Retinal pigment epithelial cell (primary cell): ENCODE data around the gene TP53AIP1.

Experiments used
- DNase-seq: peaks from one replicate; pipeline ENCODE4 v3.0.0-alpha.2; 2010; ENCODE audit warnings: low read depth
- H3K4me3 ChIP-seq: 2 replicates; pipeline ENCODE4 v1.5.1; 2011; ENCODE audit warnings: mild to moderate bottlenecking, low read length, control low read depth, moderate library complexity
- TF ChIP-seq, protein P1 (sequence below): conservative IDR thresholded peaks from 2 replicates; pipeline ENCODE4 v1.5.1; 2011; ENCODE audit warnings: low read depth, low read length, control low read depth, inconsistent platforms

TP53AIP1 gene

DNA sequence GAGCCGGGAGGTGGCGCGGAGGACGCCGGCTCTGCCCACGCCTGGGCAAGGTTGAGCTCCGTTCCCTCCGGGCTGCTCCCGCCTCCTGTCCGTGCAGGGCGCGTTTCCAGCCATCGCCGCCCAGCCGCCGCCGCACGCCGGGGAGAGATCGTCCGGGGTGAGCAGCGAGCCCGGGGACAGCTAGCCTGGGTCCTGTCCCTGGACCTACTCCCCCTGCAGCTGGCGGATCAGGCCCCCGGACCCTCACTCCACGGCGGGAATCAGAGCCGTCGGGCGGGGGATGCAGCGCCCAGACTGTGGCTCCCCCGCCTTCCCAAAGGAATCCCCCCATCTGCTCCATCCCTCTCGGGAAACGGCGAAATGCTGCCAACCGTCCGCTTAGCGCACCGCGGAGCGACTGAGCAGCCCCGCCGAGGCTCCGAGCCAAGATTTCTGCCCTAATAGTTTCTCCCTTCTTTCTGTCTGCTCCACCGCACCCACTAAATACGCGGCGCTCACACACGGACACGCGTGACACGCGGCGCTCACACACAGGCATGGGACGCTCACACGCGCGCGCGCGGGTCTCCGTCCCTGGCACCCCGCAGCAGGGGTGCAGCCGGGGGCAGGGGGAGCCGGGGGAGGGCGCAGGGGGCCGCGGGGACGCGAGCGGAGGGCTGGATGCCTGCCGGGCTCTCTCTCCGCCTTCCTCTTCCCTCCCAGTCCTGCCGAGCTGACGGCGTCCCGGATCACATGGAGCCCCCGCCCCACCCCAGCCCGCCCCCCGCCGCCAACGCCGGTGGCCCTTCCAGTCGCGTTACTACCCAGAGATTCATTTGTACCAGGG lies 51.9 kb downstream of the TP53AIP1 start, which contains the start of gene KCNJ5:
Gene KCNJ5, plus strand, starts transcription at position 814 of the 826 bp plus-strand sequence. CDS start 19,918 bp downstream, outside the sequence.
- H3K4me3 ChIP-seq, result peak within 1 kb of the TSS; percentile 51
- no peak for DNase-seq
- TF ChIP-seq, protein P1, sequence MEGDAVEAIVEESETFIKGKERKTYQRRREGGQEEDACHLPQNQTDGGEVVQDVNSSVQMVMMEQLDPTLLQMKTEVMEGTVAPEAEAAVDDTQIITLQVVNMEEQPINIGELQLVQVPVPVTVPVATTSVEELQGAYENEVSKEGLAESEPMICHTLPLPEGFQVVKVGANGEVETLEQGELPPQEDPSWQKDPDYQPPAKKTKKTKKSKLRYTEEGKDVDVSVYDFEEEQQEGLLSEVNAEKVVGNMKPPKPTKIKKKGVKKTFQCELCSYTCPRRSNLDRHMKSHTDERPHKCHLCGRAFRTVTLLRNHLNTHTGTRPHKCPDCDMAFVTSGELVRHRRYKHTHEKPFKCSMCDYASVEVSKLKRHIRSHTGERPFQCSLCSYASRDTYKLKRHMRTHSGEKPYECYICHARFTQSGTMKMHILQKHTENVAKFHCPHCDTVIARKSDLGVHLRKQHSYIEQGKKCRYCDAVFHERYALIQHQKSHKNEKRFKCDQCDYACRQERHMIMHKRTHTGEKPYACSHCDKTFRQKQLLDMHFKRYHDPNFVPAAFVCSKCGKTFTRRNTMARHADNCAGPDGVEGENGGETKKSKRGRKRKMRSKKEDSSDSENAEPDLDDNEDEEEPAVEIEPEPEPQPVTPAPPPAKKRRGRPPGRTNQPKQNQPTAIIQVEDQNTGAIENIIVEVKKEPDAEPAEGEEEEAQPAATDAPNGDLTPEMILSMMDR, result no peak

DNA sequence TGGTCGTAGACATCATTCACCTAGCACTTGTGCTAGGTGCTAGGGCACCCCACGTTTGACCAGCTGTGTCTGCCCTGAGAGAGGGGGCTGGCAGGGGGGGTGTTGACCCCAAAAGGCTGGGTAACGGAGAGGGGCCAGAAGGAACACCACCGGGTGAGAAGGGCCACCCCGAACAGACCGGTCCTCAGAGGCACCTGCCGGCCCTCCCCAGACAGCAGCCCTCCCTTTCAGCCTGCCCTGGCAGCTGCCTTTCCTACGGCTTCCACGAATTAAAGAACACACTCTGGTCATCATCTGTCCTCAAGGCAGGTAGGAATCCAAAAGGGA lies 52.5 kb downstream of the TP53AIP1 start:
- TF ChIP-seq, protein P1, result no peak
- no peak for DNase-seq
- peak overlapping the region; percentile 51 for H3K4me3 ChIP-seq

GRCh38 chr11:128889657-128890213 lies 52.9 kb downstream of the TP53AIP1 start:
- H3K4me3 ChIP-seq, result no peak overlapping the region
- no peak for DNase-seq
- TF ChIP-seq, protein P1, result no peak

DNA sequence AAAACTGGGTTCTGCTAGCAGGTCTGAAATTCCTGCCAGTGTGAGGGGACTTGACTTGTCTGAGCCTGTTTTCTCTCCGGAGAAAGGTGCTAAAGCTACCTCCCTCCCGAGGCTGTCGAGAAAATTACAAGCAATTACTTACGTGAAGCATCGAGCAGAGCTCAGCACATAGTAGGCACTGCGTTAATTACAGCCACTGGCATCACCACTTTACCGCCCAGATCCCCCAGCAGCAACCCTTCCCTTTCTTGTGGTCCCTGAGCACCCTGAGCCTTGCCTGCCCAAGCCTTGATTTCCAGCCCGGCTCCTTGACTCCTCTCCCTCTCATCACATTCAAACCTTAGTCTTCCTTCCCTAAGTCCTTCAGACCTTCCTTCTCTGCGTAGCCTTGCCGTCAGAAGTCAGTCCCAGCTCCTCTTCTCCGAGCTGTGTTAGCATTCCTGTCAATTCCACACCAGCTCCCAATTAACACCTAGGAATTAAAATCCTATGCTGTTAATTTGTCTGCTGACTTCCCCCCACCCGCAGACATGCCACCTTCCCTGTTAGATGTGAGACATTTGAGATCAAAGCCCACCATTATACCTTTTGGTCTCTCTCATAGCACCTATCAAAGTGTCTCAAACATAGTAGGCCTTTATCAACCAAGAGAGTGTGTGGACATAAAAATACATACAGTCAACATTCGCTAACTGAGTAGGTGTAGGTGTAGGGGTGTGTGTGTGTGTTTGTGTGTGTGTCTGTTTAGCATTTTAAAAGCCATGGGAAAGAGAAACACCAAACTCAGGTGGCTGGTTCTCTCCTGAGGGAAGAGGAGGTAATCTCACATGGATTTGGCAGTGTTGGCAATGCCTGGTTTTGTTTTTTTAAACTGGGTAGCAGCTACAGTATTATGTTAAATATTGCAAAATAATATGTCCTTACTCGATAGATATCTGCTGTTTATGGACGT lies 54.4 kb downstream of the TP53AIP1 start:
- TF ChIP-seq, protein P1, result no peak
- H3K4me3 ChIP-seq, result no peak overlapping the region
- no peak for DNase-seq

GRCh38 chr11:128886406-128887124 lies 56.1 kb downstream of the TP53AIP1 start:
- H3K4me3 ChIP-seq, result no peak overlapping the region
- DNase-seq, result no peak
- TF ChIP-seq, protein P1, result peak; percentile 46
